Measurements from ENCODE around the gene ATP6V1C2.
"Not testable (repeated sequence)": the region's sequence is repeated elsewhere in the genome, so short reads cannot be mapped to it uniquely, and the experiment has no call there.

Gene ATP6V1C2

DNA sequence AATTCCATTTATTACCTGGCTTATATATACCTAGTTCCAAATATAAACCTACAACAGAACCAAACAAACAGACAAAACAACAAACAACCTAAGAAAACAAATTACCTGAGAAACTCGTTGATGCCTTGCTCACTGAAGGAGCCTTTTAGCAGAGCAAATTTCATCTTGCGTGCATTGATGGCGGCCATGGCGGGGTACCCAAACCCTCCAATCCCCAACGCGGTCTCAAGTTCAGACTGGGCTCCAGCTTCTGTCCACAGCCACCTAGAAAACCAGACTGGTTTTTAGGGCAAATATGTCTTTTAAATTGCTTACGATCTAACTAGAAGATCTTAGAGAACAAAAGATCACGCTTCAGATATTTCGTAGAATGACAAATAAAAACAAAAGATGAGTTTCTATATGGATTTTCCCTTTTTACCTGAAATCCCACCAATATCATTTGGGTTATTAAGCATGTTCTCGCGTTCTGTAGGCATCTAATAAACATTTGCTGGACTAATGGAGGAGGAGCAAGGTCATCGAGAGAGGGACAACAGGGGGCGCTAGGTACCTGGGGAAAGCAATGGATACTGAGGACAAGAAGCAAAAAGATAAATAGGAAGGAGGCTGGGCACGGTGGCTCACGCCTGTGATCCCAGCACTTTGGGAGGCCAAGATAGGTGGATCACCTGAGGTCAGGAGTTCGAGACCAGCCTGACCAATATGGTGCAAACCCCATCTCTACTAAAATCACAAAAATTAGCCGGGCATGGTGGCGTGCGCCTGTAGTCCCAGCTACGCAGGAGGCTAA is 65.9 kb downstream of the ATP6V1C2 start:
- no peak for DNase-seq

DNA sequence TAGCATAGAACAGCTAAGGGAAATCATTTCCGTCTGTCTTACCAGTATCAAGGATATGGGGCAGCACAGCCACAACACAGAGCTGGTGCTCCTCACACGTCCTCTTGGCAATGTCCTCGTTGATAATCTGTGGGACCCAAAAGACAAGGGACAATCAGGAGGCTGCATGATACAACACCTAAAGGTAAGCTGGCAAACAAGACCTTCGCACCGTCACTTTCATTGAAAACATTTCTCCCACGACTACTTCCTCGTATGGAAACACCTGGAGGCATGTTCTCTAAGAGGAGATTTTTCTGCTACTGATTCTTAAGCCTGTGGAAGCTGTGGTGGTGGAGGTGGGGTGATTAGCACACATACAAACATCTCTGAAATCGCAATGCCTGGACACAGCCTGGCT is 67.4 kb downstream of the ATP6V1C2 start:
- no peak for DNase-seq

DNA sequence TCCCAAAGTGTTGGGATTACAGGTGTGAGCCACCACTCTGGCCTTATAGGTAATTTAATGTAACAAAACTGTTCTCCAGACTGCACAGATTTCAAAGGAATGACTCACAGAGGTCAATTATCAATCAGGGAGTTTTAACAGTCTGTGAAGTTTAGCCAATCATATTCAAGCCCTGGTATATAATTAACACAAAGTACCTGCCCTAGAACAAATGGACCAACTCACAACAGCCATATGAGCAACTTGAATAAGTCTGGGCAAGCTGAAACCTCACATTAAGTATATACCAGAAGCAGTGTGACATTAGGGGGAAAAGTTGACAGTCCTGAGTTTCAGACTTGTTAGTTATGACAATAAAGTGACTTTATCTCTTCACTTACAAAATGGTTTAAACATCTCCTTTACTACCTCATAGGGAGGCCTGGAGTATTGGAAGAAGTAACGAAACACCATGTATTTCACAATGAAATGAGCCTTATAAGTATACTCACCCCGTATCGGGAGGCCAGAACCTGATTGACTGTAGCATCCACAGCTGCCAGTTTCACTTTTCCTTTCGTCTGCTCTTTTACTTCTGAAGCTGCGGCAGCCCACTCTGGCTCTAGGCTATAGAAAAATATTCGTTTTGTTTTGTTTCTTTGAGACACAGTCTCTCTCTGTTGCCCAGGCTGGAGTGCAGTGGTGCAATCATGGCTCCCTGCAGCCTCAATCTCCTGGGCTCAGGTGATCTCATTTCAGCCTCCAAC is 69.0 kb downstream of the ATP6V1C2 start:
- DNase-seq = no peak

DNA sequence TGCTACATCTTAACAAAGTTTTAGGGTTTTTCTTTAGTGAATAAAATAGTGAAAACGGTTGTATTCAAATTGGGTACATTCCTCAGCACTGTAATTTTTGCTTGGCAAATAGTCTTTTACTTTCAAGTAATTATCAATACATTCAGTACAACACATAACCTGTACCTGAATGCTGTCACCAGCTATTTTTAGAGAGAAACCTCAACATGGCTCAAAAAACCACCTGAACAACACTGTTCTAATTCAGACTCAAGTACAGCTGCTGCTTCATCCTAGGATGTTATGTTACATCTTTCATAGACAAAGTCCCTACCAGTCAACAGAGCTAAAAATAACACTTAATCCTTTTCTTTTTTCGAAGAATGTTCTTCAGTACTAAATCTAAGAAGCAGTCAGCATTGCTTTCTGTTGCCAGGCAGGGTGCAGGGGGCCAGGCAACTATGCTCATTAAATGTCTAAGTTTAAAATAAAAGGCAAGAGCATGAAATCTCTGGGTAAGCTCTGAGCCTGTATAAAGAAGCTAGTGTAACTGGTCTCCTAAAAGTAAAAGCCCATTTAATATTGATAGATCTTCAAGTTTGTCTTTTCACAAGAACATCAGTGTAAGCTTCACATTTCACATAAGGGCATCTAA is 70.7 kb downstream of the ATP6V1C2 start:
- DNase-seq = no peak

DNA sequence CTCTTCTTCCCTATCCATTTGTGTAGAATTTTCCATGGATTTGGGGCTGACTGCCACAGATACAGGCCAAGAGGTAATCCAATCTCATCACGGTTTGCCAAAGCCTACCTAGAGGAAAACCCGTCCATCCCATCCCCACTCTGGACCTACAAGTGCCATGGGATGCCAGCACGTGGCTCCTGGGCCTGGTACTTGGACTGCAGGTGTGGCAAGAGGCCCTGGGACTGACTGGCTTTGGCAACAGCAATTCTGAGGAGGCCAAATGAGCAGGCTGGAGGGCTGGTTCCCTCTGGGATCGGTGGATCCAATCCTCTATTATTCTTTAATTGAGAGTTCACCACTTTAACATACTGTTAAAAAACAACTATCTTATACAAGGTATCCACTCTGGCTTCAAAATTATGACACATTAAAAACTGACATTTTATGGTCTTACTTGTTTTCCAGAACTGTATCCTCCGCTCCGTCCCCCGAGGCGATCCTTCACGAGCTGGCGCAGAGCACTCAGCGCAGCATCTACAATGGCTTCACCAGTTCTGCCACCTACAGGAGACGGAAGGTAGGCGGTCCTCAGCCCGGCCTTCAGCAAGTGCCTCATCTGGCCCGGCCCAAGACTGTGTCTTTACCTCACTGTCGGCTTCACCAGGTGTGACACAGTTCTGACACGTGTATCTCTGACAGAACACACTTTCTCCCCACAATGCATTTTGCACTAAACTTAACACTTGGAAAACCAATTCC is 71.4 kb downstream of the ATP6V1C2 start:
- DNase-seq = no peak

DNA sequence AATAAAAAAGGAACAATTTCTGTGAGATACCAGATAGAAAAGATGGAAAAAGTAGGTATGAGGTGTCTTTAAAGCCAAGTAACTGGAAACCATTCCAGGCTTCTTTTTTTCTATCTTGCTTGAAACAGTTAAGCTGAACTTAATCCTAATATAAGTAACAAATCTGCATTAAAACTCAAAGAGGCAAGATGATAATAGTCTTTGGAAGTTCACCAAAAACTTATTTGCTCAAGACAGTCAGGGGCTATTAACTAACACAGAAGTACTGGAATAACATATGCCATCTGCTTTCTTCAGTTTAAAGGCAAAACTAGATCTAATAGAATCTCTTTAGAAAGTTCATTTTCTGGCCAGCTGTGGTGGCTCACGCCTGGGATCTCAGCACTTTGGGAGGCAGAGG is 72.4 kb downstream of the ATP6V1C2 start:
- no peak for DNase-seq

DNA sequence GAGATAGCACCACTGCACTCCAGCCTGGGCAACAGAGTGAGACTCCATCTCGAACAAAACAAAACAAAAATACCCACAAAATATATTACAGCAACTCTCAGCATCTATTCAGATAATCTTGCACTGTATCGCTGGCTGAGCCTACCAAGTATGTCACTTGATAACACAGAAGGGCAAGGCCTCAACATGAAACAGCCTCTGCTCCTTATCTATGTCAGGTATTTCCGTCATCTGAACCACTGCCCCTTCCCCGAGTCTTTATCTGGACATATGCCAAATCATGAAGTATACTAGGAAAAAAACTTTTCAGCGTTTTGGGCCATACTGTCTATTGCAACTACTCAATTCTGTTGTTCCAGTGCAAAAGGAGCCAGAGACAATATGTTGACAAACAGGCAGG is 73.4 kb downstream of the ATP6V1C2 start:
- DNase-seq = no peak

DNA sequence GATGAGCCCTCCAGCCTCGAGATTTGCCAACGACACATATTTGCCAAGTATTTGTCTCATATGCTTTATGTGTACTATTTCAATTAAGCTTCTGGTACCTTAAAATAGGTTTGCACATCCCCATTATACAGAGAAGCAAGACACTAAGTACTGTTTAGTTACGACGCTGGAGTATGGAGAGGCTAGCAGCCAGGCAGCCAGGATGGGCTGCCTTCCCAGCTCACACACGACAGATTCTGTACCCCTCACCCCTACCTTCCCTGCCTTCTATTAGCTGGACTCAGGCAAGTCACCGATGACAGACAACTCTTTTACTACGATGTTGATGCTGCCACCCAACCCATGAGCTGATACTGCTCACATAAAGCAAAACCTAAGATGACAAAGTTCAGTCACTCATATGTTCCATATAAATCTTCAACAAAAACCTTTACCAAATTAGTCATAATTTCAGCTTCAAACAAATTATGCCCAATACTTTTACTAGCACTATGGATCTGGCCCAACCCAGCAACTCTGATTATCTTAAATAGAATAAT is 74.1 kb downstream of the ATP6V1C2 start:
- no peak for DNase-seq

DNA sequence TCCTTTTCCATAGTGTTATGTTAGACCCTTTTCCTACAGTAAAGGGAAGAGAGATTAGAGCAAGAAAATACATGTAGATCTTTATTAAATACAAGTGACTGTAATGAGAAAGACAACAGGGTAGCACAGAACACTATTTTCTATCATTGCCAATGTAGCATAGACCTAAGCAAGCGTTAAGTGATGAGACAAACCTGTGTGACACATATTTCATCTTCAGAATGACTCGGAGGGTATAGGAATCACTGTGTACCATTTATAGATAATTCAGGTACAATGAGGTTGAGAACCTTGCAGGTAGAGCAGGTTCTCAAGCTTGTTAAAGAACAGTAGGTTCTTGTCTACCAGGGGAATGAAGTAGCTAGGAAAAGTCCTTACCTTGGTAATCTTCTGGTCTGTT is 75.3 kb downstream of the ATP6V1C2 start:
- DNase-seq = no peak

DNA sequence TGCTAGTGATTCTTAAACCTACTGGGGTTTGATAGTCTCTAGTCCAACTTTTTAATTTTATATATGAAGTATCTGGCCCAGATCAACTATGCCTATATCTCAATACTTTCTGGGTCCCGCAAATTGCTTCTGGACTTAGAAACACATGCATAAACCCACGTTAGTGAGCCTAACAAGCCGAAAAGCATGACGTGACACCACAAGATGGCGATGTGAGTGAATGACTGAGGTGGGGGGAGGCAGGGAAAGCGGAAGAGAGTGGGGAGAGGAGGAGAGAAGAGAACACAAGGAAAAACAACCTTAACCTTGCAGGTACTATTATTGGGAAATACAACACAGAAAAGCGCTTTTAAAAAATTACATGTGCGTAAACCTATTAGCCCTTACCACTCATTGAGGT is 77.4 kb downstream of the ATP6V1C2 start:
- DNase-seq = no peak

DNA sequence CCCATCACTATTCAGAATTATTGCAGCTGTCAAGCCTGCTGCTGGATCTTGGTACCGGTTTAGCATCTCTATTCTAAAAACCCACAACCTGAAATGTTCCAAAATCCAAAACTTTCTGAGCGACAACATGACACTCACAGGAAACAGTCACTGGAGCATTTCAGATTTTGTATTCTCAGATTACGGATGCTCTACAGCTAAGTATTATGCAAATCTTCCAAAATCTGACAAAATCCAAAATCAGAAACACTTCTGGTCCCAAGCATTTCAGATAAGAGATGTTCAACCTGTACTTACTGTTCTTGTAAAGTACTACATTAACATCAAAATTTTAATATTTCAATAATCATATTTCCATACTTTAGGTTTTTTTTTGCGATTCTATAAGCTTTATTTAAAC is 78.7 kb downstream of the ATP6V1C2 start:
- no peak for DNase-seq

DNA sequence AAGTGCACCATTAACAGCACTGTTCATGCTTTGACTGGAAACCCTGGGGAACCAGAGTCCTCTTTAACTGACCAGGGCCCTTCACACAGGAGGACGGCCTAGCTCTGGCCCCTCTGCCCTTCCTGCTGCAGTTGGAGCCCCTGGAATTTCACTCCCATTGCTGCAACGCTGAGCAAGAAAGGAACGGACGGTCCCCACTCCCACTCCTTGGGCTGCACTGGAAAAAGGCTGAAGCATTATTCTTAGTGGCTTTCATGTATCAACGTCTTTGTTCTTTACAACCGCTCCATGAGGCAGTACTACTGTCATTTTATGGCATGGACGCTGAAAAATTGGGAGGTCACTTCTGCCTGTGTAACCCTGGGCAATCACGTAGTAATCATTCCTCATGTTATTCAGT is 81.2 kb downstream of the ATP6V1C2 start:
- no peak for DNase-seq

DNA sequence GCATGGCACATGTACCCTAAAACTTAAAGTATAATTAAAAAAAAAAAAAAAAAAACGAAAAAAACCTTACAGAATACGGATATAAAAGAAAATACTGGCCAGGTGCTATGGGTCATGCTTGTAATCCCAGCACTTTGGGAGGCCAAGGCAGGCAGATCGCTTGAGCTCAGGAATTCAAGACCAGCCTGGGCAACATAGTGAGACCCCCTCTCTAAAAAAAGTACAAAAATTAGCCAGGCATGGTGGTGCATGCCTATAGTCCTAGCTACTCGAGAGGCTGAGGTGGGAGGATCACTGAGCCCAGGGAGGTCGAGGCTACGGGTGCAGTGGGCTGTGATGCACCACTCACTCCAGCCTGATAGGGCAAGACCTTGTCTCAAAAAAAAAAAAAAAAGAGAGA is 84.6 kb downstream of the ATP6V1C2 start:
- DNase-seq = not testable (repeated sequence)

DNA sequence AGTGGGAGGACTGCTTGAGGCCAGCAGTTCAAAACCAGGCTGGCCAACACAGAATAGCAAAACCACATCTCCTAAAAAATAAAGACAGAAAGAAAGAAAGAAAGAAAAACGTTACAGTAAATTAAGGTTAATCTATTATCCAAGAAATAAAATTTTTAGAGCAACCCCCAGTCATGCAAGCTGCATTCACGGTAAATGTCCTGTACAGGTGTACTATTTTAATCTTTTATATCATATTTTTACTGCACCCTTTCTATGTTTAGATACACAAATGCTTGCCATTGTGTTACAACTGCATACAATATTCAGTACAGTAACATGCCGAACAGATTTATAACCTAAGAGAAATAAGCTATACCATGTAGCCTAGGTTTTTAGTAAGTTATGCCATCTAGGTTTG is 85.1 kb downstream of the ATP6V1C2 start:
- DNase-seq = no peak

DNA sequence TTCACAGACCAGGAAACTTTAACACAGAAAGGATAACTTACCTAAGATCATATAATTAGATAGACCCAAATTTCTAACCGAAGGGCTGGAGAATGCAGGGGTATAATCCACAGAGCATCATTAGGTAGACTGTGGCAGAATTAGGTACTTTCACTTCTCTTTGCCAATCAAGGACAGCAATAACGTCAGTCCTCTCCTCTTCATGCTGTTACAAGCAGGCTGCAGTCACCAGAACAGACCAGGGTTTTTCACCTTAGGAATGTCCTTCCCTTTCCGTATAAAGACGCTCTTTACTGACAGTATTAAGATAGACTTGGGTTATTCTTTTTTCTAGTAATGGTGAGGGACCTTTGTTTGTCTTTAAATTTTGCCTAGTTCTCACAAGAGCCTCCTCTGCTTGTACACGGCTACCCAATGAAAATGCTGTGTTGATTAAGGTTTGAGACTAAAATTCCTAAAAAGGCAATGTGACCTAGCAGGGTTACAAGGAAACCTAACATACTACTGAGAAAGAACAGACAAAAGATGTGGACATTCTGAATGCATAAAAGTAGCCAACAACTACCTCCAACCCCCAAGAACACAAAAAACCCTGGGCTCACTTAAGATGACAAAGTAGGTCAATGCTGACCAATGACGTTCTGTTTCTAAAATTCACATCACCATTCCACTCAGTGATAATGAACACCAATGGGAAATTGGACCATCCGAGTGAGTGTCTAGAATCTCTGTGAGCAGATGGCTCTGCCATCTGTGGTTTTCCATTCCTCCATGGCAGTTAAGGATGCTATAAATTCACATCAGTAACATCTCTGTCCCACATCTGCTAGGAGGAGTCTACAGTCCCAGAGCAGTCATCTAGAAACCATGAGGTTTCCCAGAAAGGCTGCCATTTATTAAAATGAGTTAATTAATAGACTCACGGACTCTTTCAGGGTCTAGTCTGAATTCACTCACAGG is 89.1 kb downstream of the ATP6V1C2 start:
- DNase-seq = no peak

DNA sequence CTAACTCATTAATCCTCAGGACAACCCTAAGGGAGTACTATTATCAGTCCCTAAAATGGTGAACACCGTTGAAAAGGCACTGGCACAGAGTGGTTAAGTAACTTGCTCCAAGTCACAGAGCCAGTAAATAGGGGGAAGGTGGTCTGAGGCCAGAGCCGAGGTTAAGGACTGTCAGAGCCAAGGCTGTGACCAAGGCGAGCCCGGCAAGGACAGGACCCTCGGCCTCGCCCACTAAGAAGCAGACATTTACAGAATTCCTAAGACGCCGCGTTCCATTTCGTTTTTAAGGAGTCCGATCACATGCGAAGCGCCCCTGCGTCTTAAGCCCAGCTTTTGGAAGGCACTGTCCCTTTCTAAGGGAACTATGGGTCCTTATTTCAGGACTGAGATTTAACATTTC is 90.1 kb downstream of the ATP6V1C2 start:
- DNase-seq = no peak

DNA sequence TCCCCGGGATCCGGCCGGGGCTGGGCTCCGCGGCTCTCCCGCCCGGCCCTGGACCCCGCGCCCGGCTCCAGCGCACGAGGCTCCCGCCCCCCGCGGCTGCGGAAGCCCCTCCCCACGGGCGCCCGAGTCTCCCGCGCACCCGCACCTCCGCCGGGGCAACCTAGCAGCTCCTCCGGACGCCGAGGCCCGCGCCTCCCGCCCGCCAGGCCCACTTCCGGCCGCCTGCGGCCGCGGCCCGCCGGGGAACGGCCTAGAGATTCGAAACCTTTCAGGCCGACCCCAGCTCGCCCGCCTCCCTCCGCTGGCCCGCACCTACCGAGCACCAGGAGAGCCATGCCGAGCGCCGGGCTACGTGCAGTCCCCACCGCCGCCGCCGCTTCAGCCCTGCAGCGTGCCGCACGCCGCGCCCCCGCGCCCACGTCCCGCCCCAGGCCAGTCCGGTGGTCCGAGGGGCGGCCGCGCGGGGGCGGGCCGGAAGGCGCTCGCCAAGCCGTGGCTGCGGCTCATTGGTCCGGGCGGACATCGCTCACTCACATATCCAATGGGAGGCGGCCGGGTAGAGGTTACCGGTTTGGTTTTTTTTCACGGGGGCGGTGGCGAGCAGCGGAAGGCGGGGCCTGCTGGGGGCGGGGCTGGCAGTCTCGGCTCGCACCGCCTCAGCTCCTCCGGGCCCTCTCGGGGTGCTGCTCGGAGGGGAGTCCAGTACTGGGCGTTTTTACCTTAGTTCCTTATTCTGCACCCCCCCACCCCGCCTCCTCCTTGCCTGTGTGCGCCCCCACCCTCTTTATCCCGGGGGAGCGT is 91.1 kb downstream of the ATP6V1C2 start, which contains the start of gene PDIA6:
Gene PDIA6, minus strand, starts transcription at position 424 of the 801 bp plus-strand sequence. Its CDS starts 89 bp downstream, at position 335.
- DNase-seq = peak; percentile 98

DNA sequence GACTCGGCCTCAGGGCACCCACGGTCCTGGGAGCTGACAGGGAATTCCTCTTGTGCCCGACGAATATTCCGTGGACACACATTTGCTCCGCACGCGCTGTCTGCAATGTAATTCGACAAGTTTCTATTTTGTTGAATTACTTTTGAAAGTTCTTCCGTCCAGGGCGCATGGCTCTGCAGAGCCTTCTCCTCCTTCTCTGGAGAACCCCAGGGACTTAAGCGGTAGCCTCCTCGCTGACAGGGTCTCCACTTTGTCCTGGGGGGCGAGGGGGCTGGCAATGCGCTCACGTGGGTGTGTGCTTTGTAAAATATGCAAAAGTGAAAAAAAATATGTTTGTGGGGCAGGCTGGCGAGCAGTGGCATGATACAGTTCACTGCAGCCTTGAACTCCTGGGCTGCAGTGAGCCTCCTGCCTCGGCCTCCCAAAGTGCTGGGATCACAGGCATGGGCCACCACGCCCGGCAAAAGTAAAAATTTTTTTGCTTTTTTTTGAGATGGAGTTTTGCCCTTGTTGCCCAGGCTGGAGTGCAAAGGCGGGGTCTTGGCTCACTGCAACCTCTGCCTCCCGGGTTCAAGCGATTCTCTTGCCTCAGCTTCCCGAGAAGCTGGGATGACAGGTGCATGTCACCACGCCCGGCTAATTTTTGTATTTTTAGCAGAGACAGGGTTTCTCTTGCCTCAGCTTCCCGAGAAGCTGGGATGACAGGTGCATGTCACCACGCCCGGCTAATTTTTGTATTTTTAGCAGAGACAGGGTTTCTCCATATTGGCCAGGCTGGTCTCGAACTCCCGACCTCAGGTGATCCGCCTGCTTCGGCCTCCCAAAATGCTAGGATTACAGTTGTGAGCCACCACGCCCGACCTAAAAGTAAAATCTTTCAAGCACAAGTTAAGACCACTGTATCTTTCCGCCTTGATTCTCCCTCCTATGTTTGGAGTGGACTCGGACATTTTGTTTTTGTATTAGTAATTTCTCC is 92.0 kb downstream of the ATP6V1C2 start:
- not testable (repeated sequence) for DNase-seq

DNA sequence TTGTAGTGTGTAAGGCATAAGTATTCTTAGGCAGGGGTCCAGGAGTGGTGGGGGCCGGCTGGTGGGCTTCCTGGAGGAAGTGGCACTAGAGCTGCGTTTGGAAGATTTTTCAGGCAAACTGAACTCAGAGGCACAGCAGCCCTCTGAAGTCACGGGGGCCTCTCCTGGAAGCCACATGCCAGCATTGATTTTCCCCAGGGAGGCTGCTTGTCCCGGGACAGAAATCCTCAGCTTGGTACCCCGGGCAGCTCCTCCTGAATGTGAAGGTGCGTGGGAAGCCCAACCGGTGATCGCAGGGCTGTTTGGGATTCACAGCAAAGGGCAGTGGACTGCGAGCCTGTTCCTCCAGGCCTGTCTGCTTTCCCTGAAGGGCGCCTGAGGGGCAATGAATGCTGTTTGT is 92.7 kb downstream of the ATP6V1C2 start:
- DNase-seq = no peak
